SHP77 (cell line): ENCODE data around the gene KIR2DL3.
"Not testable (repeated sequence)": the region's sequence is repeated elsewhere in the genome, so short reads cannot be mapped to it uniquely, and the experiment has no call there.

Experiments
- DNase-seq, 2 experiments: peaks; one replicate each; lab custom pipeline; 2025; lab: John Stamatoyannopoulos, UW

KIR2DL3 gene

DNA sequence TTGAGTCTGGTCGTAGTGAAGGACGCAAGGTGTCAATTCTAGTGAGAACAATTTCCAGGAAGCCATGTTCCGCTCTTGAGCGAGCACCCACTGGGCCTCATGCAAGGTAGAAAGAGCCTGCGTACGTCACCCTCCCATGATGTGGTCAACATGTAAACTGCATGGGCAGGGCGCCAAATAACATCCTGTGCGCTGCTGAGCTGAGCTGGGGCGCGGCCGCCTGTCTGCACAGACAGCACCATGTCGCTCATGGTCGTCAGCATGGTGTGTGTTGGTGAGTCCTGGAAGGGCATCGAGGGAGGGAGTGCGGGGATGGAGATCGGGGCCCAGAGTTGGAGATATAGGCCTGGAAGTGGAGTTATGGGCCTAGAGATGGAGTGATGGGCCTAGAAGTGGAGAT is at the start of gene KIR2DL3:
Gene KIR2DL3 (plus strand): TSS at position 208 of the 400 bp plus-strand sequence. CDS start 33 bp downstream, at position 241.
- not testable (repeated sequence) for DNase-seq

DNA sequence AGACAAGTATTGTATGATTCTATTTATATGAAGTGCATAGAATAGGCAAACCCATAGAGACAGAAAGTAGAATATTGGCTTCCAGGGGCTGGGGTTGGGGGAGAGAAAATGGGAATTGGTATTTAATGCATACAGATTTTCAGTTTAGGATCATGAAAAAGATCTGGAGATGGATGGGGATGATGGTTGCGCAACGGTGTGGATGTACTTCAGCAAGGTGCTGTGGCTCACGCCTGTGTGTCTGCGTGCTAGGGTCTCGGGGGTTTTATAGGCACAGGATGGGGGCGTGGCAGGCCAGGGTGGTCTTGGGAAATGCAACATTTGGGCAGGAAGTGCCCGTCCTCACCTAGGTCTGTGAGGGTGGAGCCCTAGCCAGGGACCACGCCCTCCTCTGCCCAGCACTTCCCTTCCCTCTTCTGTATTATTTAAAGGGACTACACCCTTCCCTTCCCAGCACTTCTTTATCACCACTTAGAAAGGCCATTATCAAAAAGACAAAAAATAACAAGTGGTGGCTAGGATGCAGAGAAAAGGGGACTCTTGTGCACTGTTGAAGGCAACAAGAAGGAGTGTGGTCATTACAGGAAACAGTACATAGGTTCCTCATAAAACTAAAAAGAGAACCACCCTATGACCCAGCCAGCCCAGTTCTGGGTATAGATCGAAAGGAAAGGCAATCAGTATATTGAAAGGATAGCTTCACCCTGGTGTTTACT is 46.6 kb upstream of the KIR2DL3 start:
- DNase-seq, result no peak

DNA sequence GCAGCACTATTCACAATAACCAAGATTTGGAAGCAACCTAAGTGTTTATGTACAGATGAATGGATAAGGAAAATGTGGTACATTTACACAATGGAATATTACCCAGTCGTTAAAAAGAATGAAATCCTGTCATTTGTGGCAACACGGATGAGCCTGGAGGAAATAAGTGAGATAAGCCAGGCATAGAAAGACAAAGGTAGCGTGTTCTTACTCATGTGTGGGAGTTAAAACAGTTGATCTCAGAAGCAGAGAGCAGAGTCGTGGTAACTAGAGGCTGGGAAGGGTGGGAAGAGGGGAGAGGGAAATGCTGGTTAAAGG is 46.1 kb upstream of the KIR2DL3 start:
- no peak for DNase-seq

DNA sequence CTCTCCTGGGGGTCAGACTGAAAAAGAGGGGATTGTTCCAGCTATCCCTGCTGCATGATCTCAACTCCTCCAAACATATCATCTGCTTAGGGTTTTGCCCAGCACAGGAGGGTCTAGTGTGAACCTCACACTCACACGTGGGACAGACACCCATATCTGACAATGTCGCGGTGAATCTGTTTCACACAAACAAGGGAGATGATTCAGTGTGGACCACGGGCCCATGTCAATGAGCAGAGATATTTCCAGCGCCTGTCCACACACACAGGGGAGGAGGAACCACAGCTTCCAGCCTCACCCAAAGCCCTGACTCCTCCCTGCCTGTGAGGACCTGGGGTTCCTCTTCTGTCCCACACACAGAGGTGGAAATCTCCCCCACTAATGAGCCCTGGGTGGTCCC is 43.7 kb upstream of the KIR2DL3 start:
- no peak for DNase-seq

DNA sequence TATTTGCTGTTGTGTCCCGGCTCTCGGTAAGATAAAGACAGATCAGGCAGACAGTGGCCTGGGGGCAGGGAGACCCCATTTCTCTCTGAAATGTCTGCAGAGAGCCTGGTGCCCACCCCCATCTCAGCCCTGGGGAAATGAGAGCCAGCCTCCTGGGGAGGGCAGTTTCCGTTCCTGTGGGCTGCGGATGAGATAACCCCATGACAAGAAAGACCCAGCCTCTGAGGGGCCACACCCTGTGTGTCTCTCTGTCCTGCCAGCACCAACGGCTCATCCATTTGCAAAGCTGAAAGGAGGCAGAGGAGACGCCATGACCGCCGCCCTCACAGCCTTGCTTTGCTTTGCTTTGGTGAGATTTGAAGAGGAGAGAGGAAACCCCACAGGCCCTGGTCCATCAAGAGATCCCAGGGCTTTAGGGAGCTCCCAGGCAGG is 42.2 kb upstream of the KIR2DL3 start:
- DNase-seq, result no peak

DNA sequence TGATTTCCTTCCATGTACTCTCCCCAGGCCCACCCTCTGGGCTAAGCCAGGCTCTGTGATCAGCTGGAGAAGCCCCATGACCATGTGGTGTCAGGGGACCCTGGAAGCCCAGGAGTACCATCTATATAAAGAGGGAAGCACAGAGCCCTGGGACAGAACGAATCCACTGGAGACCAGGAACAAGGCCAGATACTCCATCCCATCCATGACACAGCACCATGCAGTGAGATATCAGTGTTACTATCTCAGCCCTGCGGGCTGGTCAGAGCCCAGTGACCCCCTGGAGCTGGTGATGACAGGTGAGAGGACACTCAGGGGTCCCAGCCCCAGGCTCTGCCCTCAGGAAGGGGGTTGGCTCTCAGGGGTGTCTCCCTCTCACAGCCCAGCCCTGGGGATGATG is 41.5 kb upstream of the KIR2DL3 start:
- no peak for DNase-seq

DNA sequence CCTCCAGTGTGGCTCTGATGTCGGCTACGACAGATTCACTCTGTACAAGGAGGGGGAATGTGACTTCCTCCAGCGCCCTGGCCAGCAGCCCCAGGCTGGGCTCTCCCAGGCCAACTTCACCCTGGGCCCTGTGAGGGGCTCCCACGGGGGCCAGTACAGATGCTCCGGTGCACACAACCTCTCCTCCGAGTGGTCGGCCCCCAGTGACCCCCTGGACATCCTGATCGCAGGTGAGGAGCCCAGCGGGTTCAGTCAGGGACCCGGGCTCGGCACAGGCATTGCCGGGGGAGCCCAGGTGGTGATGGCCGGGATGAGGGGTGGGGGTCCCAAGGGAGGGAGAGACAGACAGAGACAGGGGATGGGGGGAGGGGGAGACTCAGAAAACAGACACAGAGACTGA is 40.6 kb upstream of the KIR2DL3 start:
- not testable (repeated sequence) for DNase-seq

DNA sequence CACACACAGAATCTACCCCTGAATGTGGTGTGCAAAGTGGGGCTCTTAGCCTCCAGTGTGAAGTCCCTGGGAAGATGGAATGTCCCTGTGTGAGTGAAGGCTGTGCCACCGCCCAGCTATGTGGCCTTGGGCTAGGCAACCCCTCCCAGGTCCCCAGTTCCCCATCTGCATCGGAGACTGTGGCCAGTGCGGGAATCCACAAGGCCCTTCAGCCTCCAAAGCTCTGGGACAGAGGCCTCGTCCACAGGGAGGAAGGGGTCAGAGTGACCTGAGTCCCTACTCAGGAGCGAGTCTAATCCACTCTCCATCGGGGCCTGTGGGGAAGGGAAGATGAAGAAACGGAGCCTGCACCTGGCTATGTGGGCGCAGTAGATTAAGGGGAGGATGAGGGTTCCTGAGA is 33.4 kb upstream of the KIR2DL3 start:
- no peak for DNase-seq

DNA sequence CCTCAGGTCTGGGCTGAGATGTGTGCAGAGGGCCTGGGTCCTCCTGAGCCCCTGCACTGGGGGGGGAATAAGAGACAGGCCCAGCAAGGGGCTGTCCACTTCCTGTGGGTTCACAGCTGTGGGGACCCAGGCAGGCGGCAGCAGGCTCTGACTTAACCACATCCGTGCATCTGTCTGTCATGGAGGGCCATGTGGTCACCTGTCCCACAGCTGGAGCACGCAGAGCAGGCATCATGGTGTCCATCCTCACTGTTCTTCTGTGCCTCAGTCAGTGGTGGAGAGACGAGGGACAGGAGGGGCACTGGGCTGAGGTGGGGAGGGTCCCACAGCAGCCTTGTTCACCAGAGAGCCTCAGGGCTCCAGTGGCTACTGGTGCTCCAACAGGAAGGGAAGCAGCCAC is 30.4 kb upstream of the KIR2DL3 start:
- no peak for DNase-seq

DNA sequence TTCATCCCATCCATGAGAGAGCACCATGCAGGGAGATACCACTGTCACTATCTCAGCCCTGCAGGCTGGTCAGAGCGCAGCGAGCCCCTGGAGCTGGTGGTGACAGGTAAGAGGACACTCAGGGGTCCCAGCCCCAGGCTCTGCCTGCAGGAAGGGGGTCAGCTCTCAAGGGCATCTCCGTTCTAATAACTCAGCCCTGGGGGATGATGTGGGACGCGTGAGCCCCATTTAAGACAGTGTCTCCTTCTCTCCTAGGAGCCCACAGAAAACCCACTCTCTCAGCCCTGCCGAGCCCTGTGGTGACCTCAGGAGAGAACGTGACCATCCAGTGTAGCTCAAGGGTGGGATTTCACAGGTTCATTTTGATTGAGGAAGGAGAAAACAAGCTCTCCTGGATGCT is 29.5 kb upstream of the KIR2DL3 start:
- no peak for DNase-seq

DNA sequence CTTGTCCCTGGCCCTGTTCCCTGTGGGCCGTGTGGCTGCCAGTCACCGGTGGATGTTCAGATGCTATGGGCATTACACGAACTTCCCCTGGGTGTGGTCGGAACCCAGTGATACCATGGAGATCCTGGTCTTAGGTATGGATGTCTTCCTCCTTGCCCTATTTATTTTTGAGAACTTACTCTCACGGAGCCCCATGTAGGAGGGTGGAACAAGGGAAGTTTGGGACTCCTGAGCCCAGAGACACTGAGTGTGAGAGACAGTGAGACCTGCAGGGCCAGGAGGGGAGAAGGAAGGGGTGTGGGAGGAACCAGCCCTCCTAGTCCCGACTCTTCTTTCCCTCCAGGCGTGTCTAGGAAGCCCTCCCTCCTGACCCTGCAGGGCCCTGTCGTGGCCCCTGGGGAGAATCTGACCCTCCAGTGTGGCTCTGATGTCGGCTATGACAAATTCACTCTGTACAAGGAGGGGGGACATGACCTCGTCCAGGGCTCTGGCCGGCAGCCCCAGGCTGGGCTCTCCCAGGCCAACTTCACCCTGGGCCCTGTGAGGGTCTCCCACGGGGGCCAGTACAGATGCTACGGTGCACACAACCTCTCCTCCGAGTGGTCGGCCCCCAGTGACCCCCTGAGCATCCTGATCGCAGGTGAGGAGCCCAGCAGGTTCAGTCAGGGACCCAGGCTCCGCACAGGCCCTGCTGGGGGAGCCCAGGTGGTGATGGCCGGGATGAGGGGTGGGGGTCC is 28.9 kb upstream of the KIR2DL3 start:
- DNase-seq, result no peak

DNA sequence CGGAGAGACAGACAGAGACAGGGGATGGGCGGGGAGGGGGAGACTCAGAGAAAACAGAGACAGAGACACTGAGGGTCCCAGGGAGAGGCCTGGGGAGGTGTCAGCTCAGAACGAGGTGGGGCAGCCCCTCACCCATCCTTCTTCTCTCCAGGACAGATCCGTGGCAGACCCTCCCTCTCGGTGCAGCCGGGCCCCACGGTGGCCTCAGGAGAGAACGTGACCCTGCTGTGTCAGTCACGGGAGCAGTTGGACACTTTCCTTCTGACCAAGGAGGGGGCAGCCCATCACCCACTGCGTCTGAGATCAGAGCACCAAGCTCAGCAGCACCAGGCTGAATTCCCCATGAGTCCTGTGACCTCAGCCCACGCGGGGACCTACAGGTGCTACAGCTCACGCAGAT is 28.4 kb upstream of the KIR2DL3 start:
- not testable (repeated sequence) for DNase-seq

DNA sequence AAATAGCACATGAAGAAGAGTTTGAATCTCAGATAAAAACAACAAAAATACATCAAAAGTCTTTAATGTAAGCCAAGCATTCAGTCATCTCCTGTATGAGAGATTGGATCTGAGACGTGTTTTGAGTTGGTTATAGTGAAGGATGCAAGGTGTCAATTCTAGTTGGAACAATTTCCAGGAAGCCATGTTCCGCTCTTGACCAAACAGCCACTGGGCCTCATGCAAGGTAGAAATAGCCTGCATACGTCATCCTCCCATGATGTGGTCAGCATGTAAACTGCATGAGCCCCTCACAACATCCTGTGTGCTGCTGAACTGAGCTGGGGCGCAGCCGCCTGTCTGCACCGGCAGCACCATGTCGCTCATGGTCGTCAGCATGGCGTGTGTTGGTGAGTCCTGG is 14.2 kb upstream of the KIR2DL3 start, which contains the start of gene KIR3DL3:
Gene KIR3DL3 (plus strand): TSS at position 301 of the 400 bp plus-strand sequence. CDS start 55 bp downstream, at position 356.
- no peak for DNase-seq

DNA sequence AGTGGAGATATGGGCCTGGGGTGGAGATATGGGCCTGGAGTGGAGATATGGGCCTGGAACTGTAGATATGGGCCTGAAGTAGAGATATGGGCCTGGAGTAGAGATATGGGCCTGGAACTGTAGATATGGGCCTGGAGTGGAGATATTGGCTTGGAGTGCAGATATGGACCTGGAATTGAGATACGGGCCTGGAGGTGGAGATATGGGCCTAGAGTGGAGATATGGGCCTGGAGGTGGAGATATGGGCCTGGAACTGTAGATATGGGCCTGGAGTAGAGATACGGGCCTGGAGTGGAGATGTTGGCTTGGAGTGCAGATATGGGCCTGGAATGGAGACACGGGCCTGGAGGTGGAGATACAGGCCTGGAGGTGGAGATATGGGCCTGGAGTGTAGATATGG is 13.7 kb upstream of the KIR2DL3 start:
- DNase-seq, result no peak

DNA sequence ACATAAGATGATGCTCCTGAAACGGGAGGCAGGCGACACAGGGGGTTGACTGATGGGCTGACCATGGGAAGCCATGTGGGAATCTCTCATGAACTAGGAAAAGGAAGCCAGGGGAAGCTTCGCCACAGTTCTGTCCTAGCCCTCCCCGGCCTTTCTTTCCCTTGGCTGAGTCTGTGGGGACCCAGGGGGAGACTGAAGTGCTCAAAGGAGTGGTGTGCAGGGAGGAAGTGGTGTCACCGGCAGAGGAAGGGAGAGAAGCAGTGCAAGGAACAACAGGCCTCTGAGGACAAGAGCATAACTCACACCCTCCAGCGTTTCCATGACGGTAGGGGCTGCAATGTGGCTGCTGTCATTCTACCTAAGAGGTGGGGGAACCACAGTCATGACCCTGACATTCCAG is 13.0 kb upstream of the KIR2DL3 start:
- no peak for DNase-seq

DNA sequence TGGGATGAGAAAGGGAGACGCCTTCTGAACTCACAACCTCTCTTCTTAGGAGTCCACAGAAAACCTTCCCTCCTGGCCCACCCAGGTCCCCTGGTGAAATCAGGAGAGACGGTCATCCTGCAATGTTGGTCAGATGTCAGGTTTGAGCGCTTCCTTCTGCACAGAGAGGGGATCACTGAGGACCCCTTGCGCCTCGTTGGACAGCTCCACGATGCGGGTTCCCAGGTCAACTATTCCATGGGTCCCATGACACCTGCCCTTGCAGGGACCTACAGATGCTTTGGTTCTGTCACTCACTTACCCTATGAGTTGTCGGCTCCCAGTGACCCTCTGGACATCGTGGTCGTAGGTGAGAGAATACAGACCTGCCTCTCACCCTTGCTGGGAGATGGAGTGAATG is 10.8 kb upstream of the KIR2DL3 start:
- DNase-seq, result no peak

DNA sequence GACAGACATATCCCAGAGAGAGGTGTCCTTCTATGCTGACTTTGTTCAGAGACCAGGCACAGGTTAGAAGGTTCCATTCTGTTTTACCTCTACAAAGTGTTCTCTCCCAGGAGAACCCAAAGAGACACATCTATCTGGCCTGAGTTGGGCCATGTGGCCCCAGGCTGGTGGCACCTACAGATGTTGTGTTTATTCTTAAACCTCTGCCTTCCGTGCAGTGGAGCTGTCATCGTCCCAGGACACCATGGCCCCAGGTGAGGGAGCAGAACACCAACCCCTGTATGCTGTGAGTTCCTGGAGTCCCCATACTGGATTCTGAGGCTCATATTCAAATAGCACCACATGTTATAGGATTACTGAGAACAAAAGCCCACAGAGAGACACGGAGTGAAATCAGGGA is 10.1 kb upstream of the KIR2DL3 start:
- no peak for DNase-seq

DNA sequence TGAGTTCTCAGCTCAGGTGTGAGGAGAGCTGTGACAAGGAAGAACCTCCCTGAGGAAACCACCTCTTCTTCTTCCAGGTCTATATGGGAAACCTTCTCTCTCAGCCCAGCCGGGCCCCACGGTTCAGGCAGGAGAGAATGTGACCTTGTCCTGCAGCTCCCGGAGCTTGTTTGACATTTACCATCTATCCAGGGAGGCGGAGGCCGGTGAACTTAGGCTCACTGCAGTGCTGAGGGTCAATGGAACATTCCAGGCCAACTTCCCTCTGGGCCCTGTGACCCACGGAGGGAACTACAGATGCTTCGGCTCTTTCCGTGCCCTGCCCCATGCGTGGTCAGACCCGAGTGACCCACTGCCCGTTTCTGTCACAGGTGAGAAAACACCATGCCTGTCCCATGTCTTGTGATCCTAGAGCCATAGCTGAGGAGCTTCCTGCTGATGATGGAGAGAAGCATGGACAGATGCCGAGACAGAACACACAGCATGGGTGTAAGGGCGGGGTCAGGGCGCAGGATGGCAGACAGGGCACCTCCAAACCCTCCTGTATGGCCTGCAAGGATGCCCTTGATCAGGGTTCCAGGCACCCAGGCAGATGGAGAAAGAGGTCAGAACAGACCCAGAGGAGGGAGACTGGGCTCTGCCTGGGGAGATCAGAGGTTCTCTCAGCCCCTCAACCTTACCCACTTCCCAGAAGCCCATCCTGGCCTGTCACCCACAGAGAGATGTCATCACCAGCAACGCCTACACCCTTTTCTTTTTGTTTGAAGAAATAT is 8.7 kb upstream of the KIR2DL3 start:
- DNase-seq, result no peak

DNA sequence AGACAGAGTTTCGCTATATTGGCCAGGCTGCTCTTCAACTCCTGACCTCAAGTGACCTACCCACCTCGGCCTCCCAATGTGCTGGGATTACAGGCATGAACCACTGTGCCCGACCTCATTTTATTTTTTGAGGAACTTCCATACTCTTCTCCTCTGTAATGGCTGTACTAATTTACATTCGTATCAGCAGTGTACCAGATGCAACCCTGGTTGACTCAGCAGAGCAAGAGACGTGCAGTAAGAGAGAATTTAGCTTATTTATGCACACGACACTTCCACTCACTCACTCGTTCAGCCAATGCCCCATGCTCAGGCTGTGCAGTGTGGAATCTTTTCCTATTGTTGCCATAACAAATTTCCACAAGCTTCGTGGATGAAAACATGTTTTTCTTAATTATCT is 7.1 kb upstream of the KIR2DL3 start:
- DNase-seq, result no peak

DNA sequence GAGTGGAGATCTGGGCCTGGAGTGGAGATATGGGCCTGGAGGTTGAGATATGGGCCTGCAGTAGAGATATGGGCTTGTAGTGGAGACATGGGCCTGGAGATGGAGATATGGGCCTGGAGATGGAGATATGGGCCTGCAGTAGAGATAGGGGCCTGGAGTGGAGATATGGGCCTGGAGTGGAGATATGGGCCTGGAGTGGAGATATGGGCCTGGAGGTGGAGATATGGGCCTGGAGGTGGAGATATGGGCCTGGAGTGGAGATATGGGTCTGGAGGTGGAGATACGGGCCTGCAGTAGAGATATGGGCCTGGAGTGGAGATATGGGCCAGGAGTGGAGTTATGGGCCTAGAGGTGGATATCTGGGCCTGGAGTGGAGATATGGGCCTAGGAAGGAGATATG is 402 bp downstream of the KIR2DL3 start:
- DNase-seq, result no peak

DNA sequence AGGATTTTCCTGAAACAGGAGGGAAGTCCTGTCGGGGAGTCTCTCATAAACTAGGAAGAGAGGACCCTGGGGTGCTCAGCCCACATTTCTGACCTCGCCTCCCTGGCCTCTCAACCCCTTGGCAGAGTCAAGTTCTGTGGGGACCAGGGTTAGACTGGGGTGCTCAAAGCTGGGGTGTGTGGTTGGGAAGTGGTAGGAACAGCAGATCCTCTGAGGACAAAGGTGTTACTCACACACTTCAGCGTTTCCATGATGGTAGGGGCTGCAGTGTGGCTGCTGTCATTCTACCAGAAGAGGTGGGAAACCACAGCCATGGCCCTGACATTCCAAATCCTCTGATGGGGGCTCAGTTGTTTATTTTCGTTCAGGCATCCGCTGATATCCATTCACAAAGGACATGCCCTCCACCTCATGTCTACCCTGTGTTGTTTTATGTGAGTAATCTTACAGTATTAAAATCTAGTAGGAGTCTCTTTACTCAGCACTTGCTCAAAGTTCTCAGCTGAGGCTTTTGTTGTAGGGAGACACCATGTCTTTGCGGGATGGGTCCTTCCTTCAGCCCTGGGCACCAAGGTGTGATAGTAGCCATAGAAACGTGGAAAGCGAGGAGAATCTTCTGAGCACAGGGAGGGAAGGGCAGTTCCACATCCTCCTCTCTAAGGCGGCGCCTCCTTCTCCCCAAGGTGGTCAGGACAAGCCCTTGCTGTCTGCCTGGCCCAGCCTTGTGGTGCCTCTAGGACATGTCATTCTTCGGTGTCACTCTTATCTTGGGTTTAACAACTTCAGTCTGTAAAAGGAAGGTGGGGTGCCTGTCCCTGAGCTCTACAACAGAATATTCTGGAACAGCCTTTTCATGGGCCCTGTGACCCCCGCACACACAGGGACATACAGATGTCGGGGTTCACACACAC is 1.5 kb downstream of the KIR2DL3 start:
- DNase-seq, result no peak

DNA sequence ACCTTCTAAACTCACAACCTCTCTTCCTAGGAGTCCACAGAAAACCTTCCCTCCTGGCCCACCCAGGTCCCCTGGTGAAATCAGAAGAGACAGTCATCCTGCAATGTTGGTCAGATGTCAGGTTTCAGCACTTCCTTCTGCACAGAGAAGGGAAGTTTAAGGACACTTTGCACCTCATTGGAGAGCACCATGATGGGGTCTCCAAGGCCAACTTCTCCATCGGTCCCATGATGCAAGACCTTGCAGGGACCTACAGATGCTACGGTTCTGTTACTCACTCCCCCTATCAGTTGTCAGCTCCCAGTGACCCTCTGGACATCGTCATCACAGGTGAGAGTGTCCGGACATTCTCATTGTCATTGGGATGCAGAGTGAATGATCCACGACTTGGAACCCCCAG is 3.6 kb downstream of the KIR2DL3 start:
- DNase-seq, result not testable (repeated sequence)
